IMR-90 (cell line): ENCODE results near the gene KRT3. TPM values are rescaled to one million over a fixed set of nuclear protein-coding genes. Genes with fewer than 3 reads are reported as not detected.

Experiments
- ATAC-seq: fragments of 200-7000 bp; cut with Tn5 transposase; 2 replicates; pipeline ENCODE4 v1.9.1; 2020; ENCODE audit warnings: low read depth, mild to moderate bottlenecking, moderate library complexity
- BruUV-seq: library from RNA; stranded (reverse); fragments of 400-500 nt; replicated peaks from 2 replicates; lab custom pipeline; 2021; lab: Mats Ljungman, UMichigan
- CTCF ChIA-PET: fragments of 300-600 bp; formaldehyde crosslinking; extraction: SDS; loops from one replicate; lab custom pipeline; 2021; ENCODE audit warnings: antibody characterized with exemption; lab: Yijun Ruan, JAX
- POLR2A ChIA-PET: fragments of 300-600 bp; sonication (Branson Sonifier 250); formaldehyde crosslinking; loops from one replicate; lab custom pipeline; 2022; ENCODE audit warnings: antibody characterized with exemption; ENCODE audit not compliant: unreplicated experiment; lab: Charles Lee
- DNase-seq: peaks from one replicate; pipeline ENCODE4 v3.0.0; 2013
- H2AFZ ChIP-seq: replicated peaks from 2 replicates; pipeline ENCODE3; 2013; ENCODE audit warnings: low read length, mild to moderate bottlenecking; ENCODE audit not compliant: poor library complexity
- H2AK5ac ChIP-seq: 2 replicates; pipeline ENCODE4 v1.6.1; 2013; ENCODE audit warnings: low read depth, low read length, inconsistent platforms
- H2AK9ac ChIP-seq: replicated peaks from 2 replicates; pipeline ENCODE3; 2013; ENCODE audit warnings: mild to moderate bottlenecking, low read depth, low read length, moderate library complexity; ENCODE audit not compliant: poor library complexity
- H2BK120ac ChIP-seq: 2 replicates; pipeline ENCODE4 v1.6.1; 2013; ENCODE audit warnings: low read depth, low read length, inconsistent platforms
- H2BK15ac ChIP-seq: 3 replicates; pipeline ENCODE4 v1.6.1; 2013; ENCODE audit warnings: low read depth, low read length, inconsistent platforms
- H2BK20ac ChIP-seq: 2 replicates; pipeline ENCODE4 v1.6.1; 2013; ENCODE audit warnings: low read depth, mild to moderate bottlenecking, inconsistent platforms, low read length, moderate library complexity
- H2BK5ac ChIP-seq: 2 replicates; pipeline ENCODE4 v1.6.1; 2013; ENCODE audit warnings: mild to moderate bottlenecking, low read depth, low read length, inconsistent platforms; ENCODE audit not compliant: poor library complexity, severe bottlenecking
- H3K14ac ChIP-seq: replicated peaks from 2 replicates; pipeline ENCODE4 v1.6.1; 2013; ENCODE audit warnings: low read depth, low read length, inconsistent platforms
- H3K18ac ChIP-seq: 2 replicates; pipeline ENCODE4 v1.6.1; 2013; ENCODE audit warnings: low read depth, low read length, control low read depth
- H3K23ac ChIP-seq: 2 replicates; pipeline ENCODE4 v1.6.1; 2013; ENCODE audit warnings: low read depth, low read length, inconsistent platforms
- H3K27ac ChIP-seq: 2 replicates; pipeline ENCODE4 v1.5.1; 2013; ENCODE audit warnings: mild to moderate bottlenecking, control low read depth, low read length; ENCODE audit not compliant: insufficient read depth
- H3K27me3 ChIP-seq: 2 replicates; pipeline ENCODE4 v1.6.1; 2013; ENCODE audit warnings: low read length; ENCODE audit not compliant: control insufficient read depth, insufficient read depth
- H3K36me3 ChIP-seq: 2 replicates; pipeline ENCODE4 v1.6.1; 2013; ENCODE audit warnings: low read length, mixed read lengths; ENCODE audit not compliant: control insufficient read depth, insufficient read depth
- H3K4ac ChIP-seq: 2 replicates; pipeline ENCODE4 v1.6.1; 2013; ENCODE audit warnings: low read depth, low read length, inconsistent platforms
- H3K4me1 ChIP-seq: 2 replicates; pipeline ENCODE4 v1.6.1; 2013; ENCODE audit warnings: low read length, mixed read lengths; ENCODE audit not compliant: control insufficient read depth, insufficient read depth
- H3K4me2 ChIP-seq: 2 replicates; pipeline ENCODE4 v1.6.1; 2013; ENCODE audit warnings: low read depth, mild to moderate bottlenecking, control low read depth, low read length, moderate library complexity
- H3K4me3 ChIP-seq: 2 replicates; pipeline ENCODE4 v1.5.1; 2013; ENCODE audit warnings: low read depth, mild to moderate bottlenecking, control low read depth, low read length, moderate library complexity; ENCODE audit not compliant: insufficient read depth
- H3K56ac ChIP-seq: 2 replicates; pipeline ENCODE4 v1.6.1; 2013; ENCODE audit warnings: low read length, inconsistent platforms; ENCODE audit not compliant: insufficient read depth; ENCODE audit errors: extremely low read depth
- H3K79me1 ChIP-seq, 2 experiments: 2 replicates each; pipeline ENCODE4 v1.6.1; 2013; ENCODE audit warnings: low read length in 2 of 2, inconsistent platforms in 1 of 2, low read depth in 1 of 2
- H3K9ac ChIP-seq: 2 replicates; pipeline ENCODE4 v1.6.1; 2013; ENCODE audit warnings: low read depth, low read length, control low read depth
- H3K9me1 ChIP-seq: 2 replicates; pipeline ENCODE4 v1.6.1; 2013; ENCODE audit warnings: low read length, inconsistent platforms; ENCODE audit not compliant: insufficient read depth
- H3K9me3 ChIP-seq: 2 replicates; pipeline ENCODE4 v1.6.1; 2013; ENCODE audit warnings: low read length; ENCODE audit not compliant: control insufficient read depth, insufficient read depth
- H4K20me1 ChIP-seq: 2 replicates; pipeline ENCODE4 v1.6.1; 2013; ENCODE audit warnings: low read length, inconsistent platforms; ENCODE audit not compliant: insufficient read depth
- H4K5ac ChIP-seq: 2 replicates; pipeline ENCODE4 v1.6.1; 2013; ENCODE audit warnings: mild to moderate bottlenecking, low read depth, low read length, control low read depth
- H4K8ac ChIP-seq, 2 experiments: 2 replicates each; pipeline ENCODE4 v1.6.1; 2013; ENCODE audit warnings: low read depth in 2 of 2, low read length in 2 of 2, control low read depth in 1 of 2, inconsistent platforms in 1 of 2
- H4K91ac ChIP-seq: 2 replicates; pipeline ENCODE4 v1.6.1; 2013; ENCODE audit warnings: low read depth, low read length, inconsistent platforms; ENCODE audit not compliant: insufficient read depth
- CEBPB ChIP-seq: IDR thresholded peaks from 2 replicates; pipeline ENCODE4 v1.6.1; 2012; ENCODE audit warnings: low read depth, low read length, improper control_type of control experiment
- CHD1 ChIP-seq: IDR thresholded peaks from 2 replicates; pipeline ENCODE4 v1.6.1; 2012; ENCODE audit warnings: low read depth, low read length, improper control_type of control experiment
- FOS ChIP-seq: fragments of 150-350 bp; IDR thresholded peaks from 2 replicates; pipeline ENCODE4 v1.6.1; 2016; ENCODE audit warnings: low read depth, low read length
- MAZ ChIP-seq: IDR thresholded peaks from 2 replicates; pipeline ENCODE4 v1.6.1; 2012; ENCODE audit warnings: low read depth, mild to moderate bottlenecking, low read length, improper control_type of control experiment, moderate library complexity, borderline replicate concordance
- MXI1 ChIP-seq: IDR thresholded peaks from 2 replicates; pipeline ENCODE4 v1.6.1; 2012; ENCODE audit warnings: low read depth, mild to moderate bottlenecking, low read length, moderate library complexity, borderline replicate concordance
- NFE2L2 ChIP-seq: fragments of 150-350 bp; IDR thresholded peaks from 2 replicates; pipeline ENCODE4 v1.6.1; 2016; ENCODE audit warnings: low read depth, mild to moderate bottlenecking, low read length
- RCOR1 ChIP-seq: IDR thresholded peaks from 2 replicates; pipeline ENCODE4 v1.6.1; 2012; ENCODE audit warnings: mild to moderate bottlenecking, low read length, improper control_type of control experiment; ENCODE audit not compliant: insufficient replicate concordance
- SMC3 ChIP-seq: fragments of 150-350 bp; IDR thresholded peaks from 2 replicates; pipeline ENCODE4 v1.6.1; 2016; ENCODE audit warnings: low read depth, mild to moderate bottlenecking, antibody characterized with exemption, low read length, moderate library complexity
- WGBS, 2 experiments: methylation state at CpG; one replicate each; pipeline versions ENCODE4 v1.1.5 to v1.1.7; 2013; ENCODE audit warnings: missing lambda C conversion rate in 2 of 2; ENCODE audit not compliant: insufficient read length in 1 of 2; ENCODE audit errors: extremely low coverage in 2 of 2; 5-methylcytosine and 5-hydroxymethylcytosine counted together
- dilution Hi-C: fragments of 300-500 bp; cut with HindIII; formaldehyde crosslinking; loops from one replicate; pipeline ENCODE4 v1.14.3; 2018; ENCODE audit warnings: low sequenced_read_pairs; ENCODE audit not compliant: unreplicated experiment
- in situ Hi-C: fragments of 300-500 bp; cut with MboI; formaldehyde crosslinking; loops from 3 replicates; pipeline ENCODE4 v1.14.3; 2019; ENCODE audit warnings: low sequenced_read_pairs, inconsistent platforms, mixed read lengths
- intact Hi-C: fragments of 100-400 bp; cut with micrococcal nuclease; formaldehyde crosslinking; loops from 2 replicates; pipeline ENCODE4 v1.10.0; 2022
- polyA plus RNA-seq, 3 experiments: library from polyadenylated mRNA; depleted of rRNA; stranded (reverse); fragments of >200 nt; gene quantifications; 2 replicates each; pipeline ENCODE4 v1.2.3, GENCODE V29; 2012; ENCODE audit warnings: low replicate concordance in 1 of 3
- total RNA-seq: library from RNA; depleted of rRNA; stranded (reverse); fragments of >200 nt; gene quantifications from 2 replicates; pipeline ENCODE4 v1.2.3, GENCODE V29; 2012
- TF ChIP-seq, protein P1 (sequence below): fragments of 150-350 bp; IDR thresholded peaks from 2 replicates; pipeline ENCODE4 v1.6.1; 2017; ENCODE audit warnings: mild to moderate bottlenecking, antibody characterized with exemption, low read length, low read depth
- TF ChIP-seq, protein P2 (sequence below): conservative IDR thresholded peaks from 2 replicates; pipeline ENCODE4 v1.5.1; 2012; ENCODE audit warnings: mild to moderate bottlenecking, low read depth, low read length, improper control_type of control experiment

KRT3 gene
- total and polyA plus RNA-seq, 2 of the 4 experiments (the other 2 are of a cell fraction): not detected

DNA sequence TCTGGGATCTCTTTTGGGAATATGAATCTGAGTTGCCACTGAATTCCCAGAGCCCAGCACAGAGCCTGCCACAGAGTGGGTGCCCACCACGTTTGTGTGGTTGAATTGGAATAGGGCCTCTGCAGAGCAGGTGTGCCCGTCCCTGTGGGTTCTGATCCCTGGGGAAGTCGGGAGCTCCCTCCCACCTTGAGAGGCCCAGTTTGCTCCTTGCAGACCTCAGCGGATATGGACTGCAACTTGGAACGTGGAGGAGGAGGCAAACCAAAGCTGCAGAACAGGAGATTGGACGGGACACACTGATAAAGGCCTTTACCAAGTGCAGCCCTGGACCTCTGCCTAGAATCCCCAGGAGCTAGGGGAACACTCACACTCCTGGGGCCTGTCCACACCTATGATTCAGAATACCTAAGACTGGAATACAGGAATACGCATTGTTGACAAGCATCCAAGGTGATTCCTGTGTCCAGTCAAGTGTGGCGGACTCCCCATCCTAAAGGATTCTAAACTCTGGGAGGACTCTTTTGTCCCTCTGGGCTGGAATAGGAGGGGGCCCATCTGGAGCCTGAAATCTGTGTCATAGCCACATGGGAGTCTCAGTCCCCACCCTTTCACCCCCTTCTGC lies 21.2 kb downstream of the KRT3 start:
- Histone ChIP-seq H4K5ac (no peak overlapping the region), H3K14ac (no peak overlapping the region), H3K9me3 (no peaks in the 10 kb centered on the region), H3K4me2 (no peak overlapping the region), H3K27me3 (peaks cover 32% of the 10 kb centered on the region), H4K20me1 (no peaks in the 10 kb centered on the region), H2AFZ (no peak overlapping the region), H3K23ac (no peak overlapping the region), H3K18ac (no peak overlapping the region), H4K8ac (no peak overlapping the region), H3K9me1 (no peaks in the 10 kb centered on the region), H3K9ac (no peak overlapping the region), H2BK20ac (no peak overlapping the region), H3K56ac (no peak overlapping the region), H3K79me1 (no peaks in the 10 kb centered on the region), H2BK5ac (no peak overlapping the region), H4K91ac (no peak overlapping the region), H3K4ac (no peak overlapping the region), H2BK120ac (no peak overlapping the region), H2AK5ac (no peak overlapping the region), H3K36me3 (no peaks in the 10 kb centered on the region), H2AK9ac (no peak overlapping the region), H3K27ac (no peak overlapping the region), H3K4me3 (no peak overlapping the region), H3K4me1 (no peaks in the 10 kb centered on the region), H2BK15ac (no peak overlapping the region)
- CTCF ChIA-PET: no interaction called here
- dilution Hi-C loops (no loop called here), intact Hi-C loops (no loop called here), in situ Hi-C loops (no loop called here)
- no peak for TF ChIP-seq CEBPB
- TF ChIP-seq CHD1: no peak
- TF ChIP-seq SMC3: no peak
- TF ChIP-seq, protein P1, sequence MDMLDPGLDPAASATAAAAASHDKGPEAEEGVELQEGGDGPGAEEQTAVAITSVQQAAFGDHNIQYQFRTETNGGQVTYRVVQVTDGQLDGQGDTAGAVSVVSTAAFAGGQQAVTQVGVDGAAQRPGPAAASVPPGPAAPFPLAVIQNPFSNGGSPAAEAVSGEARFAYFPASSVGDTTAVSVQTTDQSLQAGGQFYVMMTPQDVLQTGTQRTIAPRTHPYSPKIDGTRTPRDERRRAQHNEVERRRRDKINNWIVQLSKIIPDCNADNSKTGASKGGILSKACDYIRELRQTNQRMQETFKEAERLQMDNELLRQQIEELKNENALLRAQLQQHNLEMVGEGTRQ: no peak
- TF ChIP-seq, protein P2, sequence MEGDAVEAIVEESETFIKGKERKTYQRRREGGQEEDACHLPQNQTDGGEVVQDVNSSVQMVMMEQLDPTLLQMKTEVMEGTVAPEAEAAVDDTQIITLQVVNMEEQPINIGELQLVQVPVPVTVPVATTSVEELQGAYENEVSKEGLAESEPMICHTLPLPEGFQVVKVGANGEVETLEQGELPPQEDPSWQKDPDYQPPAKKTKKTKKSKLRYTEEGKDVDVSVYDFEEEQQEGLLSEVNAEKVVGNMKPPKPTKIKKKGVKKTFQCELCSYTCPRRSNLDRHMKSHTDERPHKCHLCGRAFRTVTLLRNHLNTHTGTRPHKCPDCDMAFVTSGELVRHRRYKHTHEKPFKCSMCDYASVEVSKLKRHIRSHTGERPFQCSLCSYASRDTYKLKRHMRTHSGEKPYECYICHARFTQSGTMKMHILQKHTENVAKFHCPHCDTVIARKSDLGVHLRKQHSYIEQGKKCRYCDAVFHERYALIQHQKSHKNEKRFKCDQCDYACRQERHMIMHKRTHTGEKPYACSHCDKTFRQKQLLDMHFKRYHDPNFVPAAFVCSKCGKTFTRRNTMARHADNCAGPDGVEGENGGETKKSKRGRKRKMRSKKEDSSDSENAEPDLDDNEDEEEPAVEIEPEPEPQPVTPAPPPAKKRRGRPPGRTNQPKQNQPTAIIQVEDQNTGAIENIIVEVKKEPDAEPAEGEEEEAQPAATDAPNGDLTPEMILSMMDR: no peak
- no peak for TF ChIP-seq MAZ
- TF ChIP-seq RCOR1: no peak
- TF ChIP-seq MXI1: no peak
- TF ChIP-seq FOS: no peak
- TF ChIP-seq NFE2L2: no peak
- POLR2A ChIA-PET: no interaction called here
- WGBS, 2 experiments: 25% methylated on average over 3 of the region's 8 CpGs; no CpG with 5 or more reads in 1 of the 2 experiments
- no TSS peak for BruUV-seq
- ATAC-seq: no peak
- DNase-seq: no peak
